HG02623 (cell line): ENCODE measurements around the gene GALR2.

Experiments used
- ATAC-seq: cut with Tn5 transposase; IDR thresholded peaks from one replicate; pipeline ENCODE4 v1.9.1; 2021; ENCODE audit warnings: moderate library complexity; ENCODE audit not compliant: unreplicated experiment

Gene GALR2

GRCh38 chr17:76078860-76079534, 4.4 kb downstream of the GALR2 start, which contains the start of gene ZACN:
Gene ZACN (plus strand): TSS chr17:76079182. CDS start chr17:76079265, 83 bp downstream.
- ATAC-seq = no peak

GRCh38 chr17:76079535-76079955, 5.0 kb downstream of the GALR2 start:
- ATAC-seq = no peak

- no peak for ATAC-seq
Measured at GRCh38 chr17:76079956-76080767, 5.6 kb downstream of the GALR2 start.

- ATAC-seq = no peak
Measured at GRCh38 chr17:76080768-76081287, 6.2 kb downstream of the GALR2 start.

- no peak for ATAC-seq
Measured at GRCh38 chr17:76081295-76082210, 7.0 kb downstream of the GALR2 start.

- ATAC-seq = no peak
Measured at GRCh38 chr17:76082326-76083251, 8.0 kb downstream of the GALR2 start.

- ATAC-seq = no peak
Measured at GRCh38 chr17:76083536-76084182, 9.1 kb downstream of the GALR2 start.

- no peak for ATAC-seq
Measured at GRCh38 chr17:76085066-76085730, 10.6 kb downstream of the GALR2 start.

- no peak for ATAC-seq
Measured at GRCh38 chr17:76085731-76086366, 11.3 kb downstream of the GALR2 start.

- ATAC-seq = no peak
Measured at GRCh38 chr17:76086384-76086783, 11.8 kb downstream of the GALR2 start.

- no peak for ATAC-seq
Measured at GRCh38 chr17:76087531-76087930, 12.9 kb downstream of the GALR2 start.

GRCh38 chr17:76088041-76088867, 13.7 kb downstream of the GALR2 start:
- ATAC-seq = no peak

GRCh38 chr17:76088868-76089576, 14.4 kb downstream of the GALR2 start:
- ATAC-seq = no peak

GRCh38 chr17:76089680-76090516, 15.3 kb downstream of the GALR2 start:
- ATAC-seq = no peak

GRCh38 chr17:76090517-76091129, 16.0 kb downstream of the GALR2 start:
- ATAC-seq = no peak
